SK-N-SH treated with all-trans-retinoic acid at 6 μM for 48 hours (cell line): ENCODE data around the gene AP1B1.
"Not testable (repeated sequence)": the region's sequence is repeated elsewhere in the genome, so short reads cannot be mapped to it uniquely, and the experiment has no call there.

Source experiments
- ATAC-seq: fragments of 200-7000 bp; cut with Tn5 transposase; 3 replicates; pipeline ENCODE4 v1.9.1; 2020; ENCODE audit warnings: mild to moderate bottlenecking, moderate library complexity
- ARNTL ChIP-seq: fragments of 450-650 bp; formaldehyde crosslinking; IDR thresholded peaks from 2 replicates; pipeline ENCODE4 v1.5.0; 2020; ENCODE audit warnings: low read depth, mild to moderate bottlenecking, moderate library complexity, borderline replicate concordance
- BACH2 ChIP-seq: fragments of 250-450 bp; sonication (Bioruptor Pico); IDR thresholded peaks from 2 replicates; pipeline ENCODE4 v1.9.0; 2021; ENCODE audit warnings: mild to moderate bottlenecking, borderline replicate concordance
- ESRRG ChIP-seq: fragments of 250-450 bp; sonication (Bioruptor Pico); IDR thresholded peaks from 2 replicates; pipeline ENCODE4 v1.6.1; 2021; ENCODE audit warnings: mild to moderate bottlenecking
- ISL1 ChIP-seq: fragments of 250-450 bp; sonication (Bioruptor Pico); IDR thresholded peaks from 2 replicates; pipeline ENCODE4 v2.1.2; 2022; ENCODE audit warnings: mild to moderate bottlenecking, moderate library complexity
- OSR1 ChIP-seq: fragments of 250-450 bp; sonication (Bioruptor Pico); IDR thresholded peaks from 2 replicates; pipeline ENCODE4 v1.8.0; 2022; ENCODE audit warnings: moderate library complexity, mild to moderate bottlenecking, inconsistent platforms
- PPARA ChIP-seq: fragments of 250-450 bp; sonication (Bioruptor Pico); IDR thresholded peaks from 2 replicates; pipeline ENCODE4 v1.5.0; 2020; ENCODE audit warnings: mild to moderate bottlenecking, borderline replicate concordance
- RARB ChIP-seq: fragments of 250-450 bp; sonication (Bioruptor Pico); IDR thresholded peaks from 2 replicates; pipeline ENCODE4 v1.8.0; 2021; ENCODE audit warnings: mild to moderate bottlenecking, moderate library complexity
- SNAI2 ChIP-seq: fragments of 250-450 bp; sonication (Bioruptor Pico); IDR thresholded peaks from 2 replicates; pipeline ENCODE4 v1.5.0; 2020; ENCODE audit warnings: mild to moderate bottlenecking, moderate library complexity
- TCF4 ChIP-seq: fragments of 250-450 bp; sonication (Bioruptor Pico); IDR thresholded peaks from 2 replicates; pipeline ENCODE4 v1.8.0; 2021; ENCODE audit warnings: mild to moderate bottlenecking, moderate library complexity, borderline replicate concordance
- TOX ChIP-seq: fragments of 250-450 bp; sonication (Bioruptor Pico); IDR thresholded peaks from 2 replicates; pipeline ENCODE4 v1.8.0; 2021; ENCODE audit warnings: mild to moderate bottlenecking, moderate library complexity, borderline replicate concordance
- ZC3H10 ChIP-seq: fragments of 250-450 bp; sonication (Bioruptor Pico); IDR thresholded peaks from 2 replicates; pipeline ENCODE4 v1.5.1; 2021; ENCODE audit warnings: mild to moderate bottlenecking, moderate library complexity
- ZFP3 ChIP-seq: fragments of 250-450 bp; sonication (Bioruptor Pico); IDR thresholded peaks from 2 replicates; pipeline ENCODE4 v1.5.0; 2020; ENCODE audit warnings: mild to moderate bottlenecking, moderate library complexity
- ZFP30 ChIP-seq: fragments of 450-650 bp; formaldehyde crosslinking; IDR thresholded peaks from 2 replicates; pipeline ENCODE4 v1.5.0; 2022; ENCODE audit warnings: mild to moderate bottlenecking, moderate library complexity
- ZNF70 ChIP-seq: fragments of 450-650 bp; formaldehyde crosslinking; IDR thresholded peaks from 2 replicates; pipeline ENCODE4 v1.5.0; 2020; ENCODE audit warnings: mild to moderate bottlenecking, moderate library complexity
- ZNF8 ChIP-seq: fragments of 450-650 bp; formaldehyde crosslinking; IDR thresholded peaks from 2 replicates; pipeline ENCODE4 v1.5.0; 2020; ENCODE audit warnings: mild to moderate bottlenecking, moderate library complexity
- TF ChIP-seq, protein P1 (sequence below): fragments of 250-450 bp; sonication (Bioruptor Pico); IDR thresholded peaks from 2 replicates; pipeline ENCODE4 v1.5.0; 2020; ENCODE audit warnings: mild to moderate bottlenecking, moderate library complexity
- TF ChIP-seq, protein P2 (sequence below): fragments of 250-450 bp; sonication (Bioruptor Pico); IDR thresholded peaks from 2 replicates; pipeline ENCODE4 v1.8.0; 2020; ENCODE audit warnings: mild to moderate bottlenecking, moderate library complexity, borderline replicate concordance
- TF ChIP-seq, protein P3 (sequence below): fragments of 250-450 bp; sonication (Bioruptor Pico); IDR thresholded peaks from 2 replicates; pipeline ENCODE4 v1.5.1; 2021; ENCODE audit warnings: mild to moderate bottlenecking, moderate library complexity
- TF ChIP-seq, protein P4 (sequence below): fragments of 250-450 bp; sonication (Bioruptor Pico); IDR thresholded peaks from 2 replicates; pipeline ENCODE4 v1.5.1; 2020; ENCODE audit warnings: low read depth, mild to moderate bottlenecking, moderate library complexity
- TF ChIP-seq, protein P5 (sequence below): fragments of 250-450 bp; sonication (Bioruptor Pico); IDR thresholded peaks from 2 replicates; pipeline ENCODE4 v1.8.0; 2021; ENCODE audit warnings: low read depth, mild to moderate bottlenecking, moderate library complexity, borderline replicate concordance

Gene AP1B1

DNA sequence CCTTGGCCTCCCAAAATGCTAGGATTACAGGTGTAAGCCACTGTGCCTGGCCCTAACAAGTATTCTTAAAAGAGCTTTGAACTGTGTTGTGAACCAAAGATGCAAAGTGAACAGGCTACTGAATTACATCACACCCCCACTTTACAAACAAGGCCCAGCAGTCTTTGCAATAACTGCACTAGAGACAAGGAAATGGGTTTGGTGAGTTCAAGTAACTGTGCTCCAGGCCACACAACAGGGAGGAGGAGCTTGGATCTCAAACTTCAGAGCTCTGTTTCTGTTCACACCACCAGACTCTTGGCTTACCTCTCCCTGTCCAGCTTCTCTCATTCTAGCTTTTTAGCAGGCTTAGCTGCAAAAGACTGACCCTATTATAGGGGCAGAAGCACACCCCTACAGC, 42.4 kb downstream of the AP1B1 start:
- TF ChIP-seq, protein P1, sequence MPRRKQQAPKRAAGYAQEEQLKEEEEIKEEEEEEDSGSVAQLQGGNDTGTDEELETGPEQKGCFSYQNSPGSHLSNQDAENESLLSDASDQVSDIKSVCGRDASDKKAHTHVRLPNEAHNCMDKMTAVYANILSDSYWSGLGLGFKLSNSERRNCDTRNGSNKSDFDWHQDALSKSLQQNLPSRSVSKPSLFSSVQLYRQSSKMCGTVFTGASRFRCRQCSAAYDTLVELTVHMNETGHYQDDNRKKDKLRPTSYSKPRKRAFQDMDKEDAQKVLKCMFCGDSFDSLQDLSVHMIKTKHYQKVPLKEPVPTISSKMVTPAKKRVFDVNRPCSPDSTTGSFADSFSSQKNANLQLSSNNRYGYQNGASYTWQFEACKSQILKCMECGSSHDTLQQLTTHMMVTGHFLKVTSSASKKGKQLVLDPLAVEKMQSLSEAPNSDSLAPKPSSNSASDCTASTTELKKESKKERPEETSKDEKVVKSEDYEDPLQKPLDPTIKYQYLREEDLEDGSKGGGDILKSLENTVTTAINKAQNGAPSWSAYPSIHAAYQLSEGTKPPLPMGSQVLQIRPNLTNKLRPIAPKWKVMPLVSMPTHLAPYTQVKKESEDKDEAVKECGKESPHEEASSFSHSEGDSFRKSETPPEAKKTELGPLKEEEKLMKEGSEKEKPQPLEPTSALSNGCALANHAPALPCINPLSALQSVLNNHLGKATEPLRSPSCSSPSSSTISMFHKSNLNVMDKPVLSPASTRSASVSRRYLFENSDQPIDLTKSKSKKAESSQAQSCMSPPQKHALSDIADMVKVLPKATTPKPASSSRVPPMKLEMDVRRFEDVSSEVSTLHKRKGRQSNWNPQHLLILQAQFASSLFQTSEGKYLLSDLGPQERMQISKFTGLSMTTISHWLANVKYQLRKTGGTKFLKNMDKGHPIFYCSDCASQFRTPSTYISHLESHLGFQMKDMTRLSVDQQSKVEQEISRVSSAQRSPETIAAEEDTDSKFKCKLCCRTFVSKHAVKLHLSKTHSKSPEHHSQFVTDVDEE = no peak
- TF ChIP-seq PPARA (no peak), SNAI2 (CRISPR knock-in tag) (no peak), TOX (no peak), ZFP3 (no peak), TCF4 (no peak), ZFP30 (CRISPR knock-in tag) (no peak), OSR1 (CRISPR knock-in tag) (no peak), ZNF70 (CRISPR knock-in tag) (no peak), BACH2 (CRISPR knock-in tag) (no peak), ARNTL (no peak)
- TF ChIP-seq, protein P2, sequence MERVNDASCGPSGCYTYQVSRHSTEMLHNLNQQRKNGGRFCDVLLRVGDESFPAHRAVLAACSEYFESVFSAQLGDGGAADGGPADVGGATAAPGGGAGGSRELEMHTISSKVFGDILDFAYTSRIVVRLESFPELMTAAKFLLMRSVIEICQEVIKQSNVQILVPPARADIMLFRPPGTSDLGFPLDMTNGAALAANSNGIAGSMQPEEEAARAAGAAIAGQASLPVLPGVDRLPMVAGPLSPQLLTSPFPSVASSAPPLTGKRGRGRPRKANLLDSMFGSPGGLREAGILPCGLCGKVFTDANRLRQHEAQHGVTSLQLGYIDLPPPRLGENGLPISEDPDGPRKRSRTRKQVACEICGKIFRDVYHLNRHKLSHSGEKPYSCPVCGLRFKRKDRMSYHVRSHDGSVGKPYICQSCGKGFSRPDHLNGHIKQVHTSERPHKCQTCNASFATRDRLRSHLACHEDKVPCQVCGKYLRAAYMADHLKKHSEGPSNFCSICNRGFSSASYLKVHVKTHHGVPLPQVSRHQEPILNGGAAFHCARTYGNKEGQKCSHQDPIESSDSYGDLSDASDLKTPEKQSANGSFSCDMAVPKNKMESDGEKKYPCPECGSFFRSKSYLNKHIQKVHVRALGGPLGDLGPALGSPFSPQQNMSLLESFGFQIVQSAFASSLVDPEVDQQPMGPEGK = no peak
- TF ChIP-seq, protein P3, sequence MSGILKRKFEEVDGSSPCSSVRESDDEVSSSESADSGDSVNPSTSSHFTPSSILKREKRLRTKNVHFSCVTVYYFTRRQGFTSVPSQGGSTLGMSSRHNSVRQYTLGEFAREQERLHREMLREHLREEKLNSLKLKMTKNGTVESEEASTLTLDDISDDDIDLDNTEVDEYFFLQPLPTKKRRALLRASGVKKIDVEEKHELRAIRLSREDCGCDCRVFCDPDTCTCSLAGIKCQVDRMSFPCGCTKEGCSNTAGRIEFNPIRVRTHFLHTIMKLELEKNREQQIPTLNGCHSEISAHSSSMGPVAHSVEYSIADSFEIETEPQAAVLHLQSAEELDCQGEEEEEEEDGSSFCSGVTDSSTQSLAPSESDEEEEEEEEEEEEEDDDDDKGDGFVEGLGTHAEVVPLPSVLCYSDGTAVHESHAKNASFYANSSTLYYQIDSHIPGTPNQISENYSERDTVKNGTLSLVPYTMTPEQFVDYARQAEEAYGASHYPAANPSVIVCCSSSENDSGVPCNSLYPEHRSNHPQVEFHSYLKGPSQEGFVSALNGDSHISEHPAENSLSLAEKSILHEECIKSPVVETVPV (CRISPR knock-in tag) = no peak
- TF ChIP-seq, protein P4, sequence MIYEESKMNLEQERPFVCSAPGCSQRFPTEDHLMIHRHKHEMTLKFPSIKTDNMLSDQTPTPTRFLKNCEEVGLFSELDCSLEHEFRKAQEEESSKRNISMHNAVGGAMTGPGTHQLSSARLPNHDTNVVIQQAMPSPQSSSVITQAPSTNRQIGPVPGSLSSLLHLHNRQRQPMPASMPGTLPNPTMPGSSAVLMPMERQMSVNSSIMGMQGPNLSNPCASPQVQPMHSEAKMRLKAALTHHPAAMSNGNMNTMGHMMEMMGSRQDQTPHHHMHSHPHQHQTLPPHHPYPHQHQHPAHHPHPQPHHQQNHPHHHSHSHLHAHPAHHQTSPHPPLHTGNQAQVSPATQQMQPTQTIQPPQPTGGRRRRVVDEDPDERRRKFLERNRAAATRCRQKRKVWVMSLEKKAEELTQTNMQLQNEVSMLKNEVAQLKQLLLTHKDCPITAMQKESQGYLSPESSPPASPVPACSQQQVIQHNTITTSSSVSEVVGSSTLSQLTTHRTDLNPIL (CRISPR knock-in tag) = no peak
- TF ChIP-seq, protein P5, sequence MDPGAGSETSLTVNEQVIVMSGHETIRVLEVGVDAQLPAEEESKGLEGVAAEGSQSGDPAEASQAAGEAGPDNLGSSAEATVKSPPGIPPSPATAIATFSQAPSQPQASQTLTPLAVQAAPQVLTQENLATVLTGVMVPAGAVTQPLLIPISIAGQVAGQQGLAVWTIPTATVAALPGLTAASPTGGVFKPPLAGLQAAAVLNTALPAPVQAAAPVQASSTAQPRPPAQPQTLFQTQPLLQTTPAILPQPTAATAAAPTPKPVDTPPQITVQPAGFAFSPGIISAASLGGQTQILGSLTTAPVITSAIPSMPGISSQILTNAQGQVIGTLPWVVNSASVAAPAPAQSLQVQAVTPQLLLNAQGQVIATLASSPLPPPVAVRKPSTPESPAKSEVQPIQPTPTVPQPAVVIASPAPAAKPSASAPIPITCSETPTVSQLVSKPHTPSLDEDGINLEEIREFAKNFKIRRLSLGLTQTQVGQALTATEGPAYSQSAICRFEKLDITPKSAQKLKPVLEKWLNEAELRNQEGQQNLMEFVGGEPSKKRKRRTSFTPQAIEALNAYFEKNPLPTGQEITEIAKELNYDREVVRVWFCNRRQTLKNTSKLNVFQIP (CRISPR knock-in tag) = no peak
- ATAC-seq = no peak

DNA sequence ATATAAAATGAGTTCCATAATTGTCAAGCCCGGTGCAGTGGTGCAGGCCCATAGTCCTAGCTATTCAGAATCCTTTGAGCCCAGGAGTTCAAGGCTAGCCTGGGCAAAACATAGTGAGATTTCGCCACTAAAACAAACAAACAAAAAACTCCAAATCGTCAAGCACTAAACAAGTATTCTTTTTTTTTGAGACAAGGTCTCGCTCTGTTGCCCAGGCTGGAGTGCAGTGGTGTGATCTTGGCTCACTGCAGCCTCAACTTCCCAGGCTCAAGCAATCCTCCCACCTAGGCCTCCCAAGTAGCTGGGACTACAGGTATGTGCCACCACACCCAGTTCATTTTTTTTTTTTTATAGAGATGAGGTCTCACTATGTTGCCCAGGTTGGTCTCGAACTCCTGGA, 43.5 kb downstream of the AP1B1 start:
- ATAC-seq = not testable (repeated sequence)

DNA sequence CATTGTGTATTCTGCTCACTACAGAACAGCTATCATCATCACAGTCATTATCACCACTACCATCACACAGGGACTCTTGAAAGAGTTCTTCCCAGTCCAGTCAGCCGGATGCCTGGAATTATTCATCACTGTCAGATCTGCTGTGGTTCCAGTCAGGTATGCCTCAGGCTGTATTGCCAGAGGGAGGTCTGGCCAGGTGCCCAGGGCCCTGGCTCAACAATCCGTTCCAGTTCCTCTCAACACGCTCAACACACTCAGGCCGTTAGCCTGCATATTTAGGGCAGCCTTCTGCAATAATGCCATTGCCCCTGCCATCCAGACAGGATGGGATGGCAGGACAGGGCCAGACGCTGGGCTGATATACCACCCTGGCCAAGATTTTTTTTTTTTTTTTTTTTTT, 44.2 kb downstream of the AP1B1 start:
- peak; percentile 84 for ATAC-seq
- TF ChIP-seq BACH2 (CRISPR knock-in tag) (no peak), ESRRG (no peak), ISL1 (CRISPR knock-in tag) (peak; percentile 38; the same call in 1 of the 2 replicates), ZFP30 (CRISPR knock-in tag) (no peak), PPARA (no peak), RARB (CRISPR knock-in tag) (no peak), ZC3H10 (CRISPR knock-in tag) (no peak), ZNF8 (CRISPR knock-in tag) (no peak), ZFP3 (0 out of 2 replicates have a peak, but pooled peaks have one; percentile 27)
- TF ChIP-seq, protein P3 (CRISPR knock-in tag) = no peak
- TF ChIP-seq, protein P2 = no peak
- TF ChIP-seq, protein P4 (CRISPR knock-in tag) = peak; percentile 12; the same call in 1 of the 2 replicates
- TF ChIP-seq, protein P1 = peak; percentile 78
- TF ChIP-seq, all 23 proteins: peak for 4
